ENCODE measurements around the gene DTNB. TPM values are rescaled to one million over a fixed set of nuclear protein-coding genes. Genes with fewer than 3 reads are reported as not detected.

DTNB gene
- polyA plus RNA-seq, 1 of the 3 experiments (the other 2 are of a cell fraction): 15.3 TPM

- TF ChIP-seq, protein P1, sequence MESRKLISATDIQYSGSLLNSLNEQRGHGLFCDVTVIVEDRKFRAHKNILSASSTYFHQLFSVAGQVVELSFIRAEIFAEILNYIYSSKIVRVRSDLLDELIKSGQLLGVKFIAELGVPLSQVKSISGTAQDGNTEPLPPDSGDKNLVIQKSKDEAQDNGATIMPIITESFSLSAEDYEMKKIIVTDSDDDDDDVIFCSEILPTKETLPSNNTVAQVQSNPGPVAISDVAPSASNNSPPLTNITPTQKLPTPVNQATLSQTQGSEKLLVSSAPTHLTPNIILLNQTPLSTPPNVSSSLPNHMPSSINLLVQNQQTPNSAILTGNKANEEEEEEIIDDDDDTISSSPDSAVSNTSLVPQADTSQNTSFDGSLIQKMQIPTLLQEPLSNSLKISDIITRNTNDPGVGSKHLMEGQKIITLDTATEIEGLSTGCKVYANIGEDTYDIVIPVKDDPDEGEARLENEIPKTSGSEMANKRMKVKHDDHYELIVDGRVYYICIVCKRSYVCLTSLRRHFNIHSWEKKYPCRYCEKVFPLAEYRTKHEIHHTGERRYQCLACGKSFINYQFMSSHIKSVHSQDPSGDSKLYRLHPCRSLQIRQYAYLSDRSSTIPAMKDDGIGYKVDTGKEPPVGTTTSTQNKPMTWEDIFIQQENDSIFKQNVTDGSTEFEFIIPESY (IDR thresholded peaks at IDR 0.05; ENCODE audit: borderline replicate concordance, low read depth): no peak
- TF ChIP-seq, protein P2, sequence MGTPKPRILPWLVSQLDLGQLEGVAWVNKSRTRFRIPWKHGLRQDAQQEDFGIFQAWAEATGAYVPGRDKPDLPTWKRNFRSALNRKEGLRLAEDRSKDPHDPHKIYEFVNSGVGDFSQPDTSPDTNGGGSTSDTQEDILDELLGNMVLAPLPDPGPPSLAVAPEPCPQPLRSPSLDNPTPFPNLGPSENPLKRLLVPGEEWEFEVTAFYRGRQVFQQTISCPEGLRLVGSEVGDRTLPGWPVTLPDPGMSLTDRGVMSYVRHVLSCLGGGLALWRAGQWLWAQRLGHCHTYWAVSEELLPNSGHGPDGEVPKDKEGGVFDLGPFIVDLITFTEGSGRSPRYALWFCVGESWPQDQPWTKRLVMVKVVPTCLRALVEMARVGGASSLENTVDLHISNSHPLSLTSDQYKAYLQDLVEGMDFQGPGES (IDR thresholded peaks at IDR 0.05; ENCODE audit: low read depth, low read length): no peak
- TF ChIP-seq FOSL2 (IDR thresholded peaks at IDR 0.05; ENCODE audit: borderline replicate concordance, low read depth) (no peak), USF2 (IDR thresholded peaks at IDR 0.05; ENCODE audit: borderline replicate concordance, low read depth, low read length) (no peak), POLR2AphosphoS5 (IDR thresholded peaks at IDR 0.05; ENCODE audit: low read depth, low read length) (no peak), RCOR1 (IDR thresholded peaks at IDR 0.05; ENCODE audit: low read length) (peak; percentile 57; the same call in 1 of the 2 replicates), MEF2A (IDR thresholded peaks at IDR 0.05; ENCODE audit: borderline replicate concordance, low read depth) (no peak), MAX (IDR thresholded peaks at IDR 0.05; ENCODE audit: low read depth) (no peak), SIN3A (IDR thresholded peaks at IDR 0.05; ENCODE audit: borderline replicate concordance, low read depth, low read length) (no peak), YY1 (IDR thresholded peaks at IDR 0.05; ENCODE audit: low read depth) (no peak), JUND (IDR thresholded peaks at IDR 0.05) (no peak), NRF1 (IDR thresholded peaks at IDR 0.05; ENCODE audit: low read depth, low read length) (no peak), TEAD4 (IDR thresholded peaks at IDR 0.05; ENCODE audit: borderline replicate concordance, insufficient read depth) (no peak), MXI1 (IDR thresholded peaks at IDR 0.05; ENCODE audit: low read depth, low read length) (peak; percentile 90), FOXJ3 (CRISPR knock-in tag; IDR thresholded peaks at IDR 0.05) (peak; percentile 92), TAF1 (IDR thresholded peaks at IDR 0.05; ENCODE audit: borderline replicate concordance, low read depth, low read length) (no peak), ELF1 (IDR thresholded peaks at IDR 0.05) (no peak)
- TF ChIP-seq, protein P3, sequence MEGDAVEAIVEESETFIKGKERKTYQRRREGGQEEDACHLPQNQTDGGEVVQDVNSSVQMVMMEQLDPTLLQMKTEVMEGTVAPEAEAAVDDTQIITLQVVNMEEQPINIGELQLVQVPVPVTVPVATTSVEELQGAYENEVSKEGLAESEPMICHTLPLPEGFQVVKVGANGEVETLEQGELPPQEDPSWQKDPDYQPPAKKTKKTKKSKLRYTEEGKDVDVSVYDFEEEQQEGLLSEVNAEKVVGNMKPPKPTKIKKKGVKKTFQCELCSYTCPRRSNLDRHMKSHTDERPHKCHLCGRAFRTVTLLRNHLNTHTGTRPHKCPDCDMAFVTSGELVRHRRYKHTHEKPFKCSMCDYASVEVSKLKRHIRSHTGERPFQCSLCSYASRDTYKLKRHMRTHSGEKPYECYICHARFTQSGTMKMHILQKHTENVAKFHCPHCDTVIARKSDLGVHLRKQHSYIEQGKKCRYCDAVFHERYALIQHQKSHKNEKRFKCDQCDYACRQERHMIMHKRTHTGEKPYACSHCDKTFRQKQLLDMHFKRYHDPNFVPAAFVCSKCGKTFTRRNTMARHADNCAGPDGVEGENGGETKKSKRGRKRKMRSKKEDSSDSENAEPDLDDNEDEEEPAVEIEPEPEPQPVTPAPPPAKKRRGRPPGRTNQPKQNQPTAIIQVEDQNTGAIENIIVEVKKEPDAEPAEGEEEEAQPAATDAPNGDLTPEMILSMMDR (IDR thresholded peaks at IDR 0.05): no peak
Measured at GRCh38 chr2:25586726-25587144, 86.6 kb downstream of the DTNB start (continued).

Measured in SK-N-SH (cell line).